Activated naive CD4-positive, alpha-beta T cell treated with anti-CD3 and anti-CD28 coated beads for 36 hours (primary cell): Measurements from ENCODE around the gene STAT3. TPM values are rescaled to one million over a fixed set of nuclear protein-coding genes. Genes with fewer than 3 reads are reported as not detected.

Experiments used
- CTCF ChIA-PET: fragments of 350-600 bp; sonication (Branson Sonifier 250); formaldehyde crosslinking; loops from one replicate; lab custom pipeline; 2021; ENCODE audit warnings: antibody characterized with exemption; lab: Charles Lee
- DNase-seq: peaks from one replicate; pipeline ENCODE4 v3.0.0-alpha.2; 2020
- H3K27ac Mint-ChIP-seq: one replicate; pipeline ENCODE4 v1.8.0; 2021; ENCODE audit warnings: mild to moderate bottlenecking, mixed read lengths
- H3K27me3 Mint-ChIP-seq: one replicate; pipeline ENCODE4 v1.8.0; 2021; ENCODE audit warnings: low read depth, mixed read lengths
- H3K36me3 Mint-ChIP-seq: one replicate; pipeline ENCODE4 v1.8.0; 2021; ENCODE audit warnings: low read depth, mixed read lengths
- H3K4me1 Mint-ChIP-seq: one replicate; pipeline ENCODE4 v1.8.0; 2021; ENCODE audit warnings: low read depth, mixed read lengths
- H3K4me3 Mint-ChIP-seq: one replicate; pipeline ENCODE4 v1.8.0; 2021; ENCODE audit warnings: mild to moderate bottlenecking, moderate library complexity, mixed read lengths
- H3K9me3 Mint-ChIP-seq: one replicate; pipeline ENCODE4 v1.8.0; 2021; ENCODE audit warnings: mixed read lengths
- intact Hi-C: fragments of 100-400 bp; cut with micrococcal nuclease; formaldehyde crosslinking; loops from one replicate; pipeline ENCODE4 v1.15.1; 2023
- total RNA-seq, 2 experiments: library from RNA; stranded (reverse); gene quantifications; one replicate each; pipeline ENCODE4 v1.2.3, GENCODE V29; 2021

The STAT3 gene
- total RNA-seq, 2 experiments from 2014 or later: 404 to 408 TPM

DNA sequence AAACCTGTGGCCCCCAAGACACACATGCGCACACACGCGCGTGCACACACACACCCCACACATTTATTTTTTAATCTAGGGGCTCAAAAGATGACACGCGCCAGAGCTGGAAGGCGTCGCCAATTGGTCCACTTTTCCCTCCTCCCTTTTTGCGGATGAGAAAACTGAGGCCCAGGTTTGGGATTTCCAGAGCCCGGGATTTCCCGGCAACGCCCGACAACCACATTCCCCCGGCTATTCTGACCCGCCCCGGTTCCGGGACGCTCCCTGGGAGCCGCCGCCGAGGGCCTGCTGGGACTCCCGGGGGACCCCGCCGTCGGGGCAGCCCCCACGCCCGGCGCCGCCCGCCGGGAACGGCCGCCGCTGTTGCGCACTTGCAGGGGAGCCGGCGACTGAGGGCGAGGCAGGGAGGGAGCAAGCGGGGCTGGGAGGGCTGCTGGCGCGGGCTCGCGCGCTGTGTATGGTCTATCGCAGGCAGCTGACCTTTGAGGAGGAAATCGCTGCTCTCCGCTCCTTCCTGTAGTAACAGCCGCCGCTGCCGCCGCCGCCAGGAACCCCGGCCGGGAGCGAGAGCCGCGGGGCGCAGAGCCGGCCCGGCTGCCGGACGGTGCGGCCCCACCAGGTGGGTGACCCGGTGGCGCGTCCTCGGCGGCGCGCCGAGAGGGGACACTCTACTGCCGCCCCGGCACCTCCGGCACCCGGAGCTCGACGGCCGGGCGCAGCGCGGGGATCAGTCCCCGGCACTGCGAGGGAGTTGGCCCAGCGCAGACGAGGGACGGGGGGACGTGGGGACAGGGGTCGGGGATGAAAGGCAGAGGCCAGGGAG lies 100.1 kb downstream of the STAT3 start, which contains the start of gene STAT5A:
STAT5A (plus strand) TSS at position 522 of the 826 bp plus-strand sequence. CDS start 914 bp downstream, outside the sequence.
- Mint-ChIP-seq H3K4me3 (peak within 1 kb of the TSS; percentile 86), H3K4me1 (peaks cover 68% of the 10 kb centered on the region), H3K27me3 (no peaks in the 10 kb centered on the region), H3K36me3 (peaks cover 44% of the 10 kb centered on the region), H3K9me3 (no peaks in the 10 kb centered on the region), H3K27ac (peak within 1 kb of the TSS; percentile 95)
- intact Hi-C loops: loop anchor here (1.0 to 5.0 kb wide), 5 partner anchors 11 to 106 kb away; partner anchors contain the start of gene KCNH4
- CTCF ChIA-PET: interaction anchor here (0.9 to 3.4 kb wide), 6 partner anchors 14 to 115 kb away, joined by 3 to 41 read pairs (median 6); no protein-coding TSS in a partner anchor
- DNase-seq: peak; percentile 88

DNA sequence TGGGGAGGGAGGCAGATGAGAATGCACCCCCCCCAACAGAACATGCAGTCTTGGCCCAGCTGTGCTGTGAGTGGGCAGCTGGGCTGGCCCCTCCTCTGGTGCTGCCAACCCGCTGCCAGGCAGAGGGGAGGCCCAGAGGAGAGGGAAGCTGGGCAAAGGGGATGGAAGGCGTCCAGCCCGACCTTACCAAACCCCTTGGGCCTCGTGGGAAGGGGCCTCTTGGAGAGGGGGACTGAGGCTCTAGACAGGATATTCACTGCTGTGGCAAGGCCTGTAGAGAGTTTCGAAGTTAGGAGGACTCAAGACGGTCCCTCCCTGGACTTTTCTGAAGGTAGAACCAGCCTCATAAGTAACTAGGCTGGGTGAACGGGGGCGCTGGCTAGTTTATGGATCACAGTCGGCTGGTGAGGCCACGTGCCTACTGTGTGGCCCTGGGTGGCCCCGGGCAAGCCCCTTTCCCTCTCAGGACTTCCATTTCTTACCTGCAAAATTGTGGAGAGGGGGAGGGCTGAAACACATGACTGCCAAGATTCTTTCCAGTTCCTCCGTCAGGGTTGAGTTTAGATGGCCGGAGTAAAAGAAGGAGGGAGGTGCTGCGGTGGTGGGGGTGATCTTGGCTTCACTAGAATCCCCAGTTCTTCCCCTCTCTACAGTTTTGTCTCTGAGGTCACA lies 100.8 kb downstream of the STAT3 start:
- Mint-ChIP-seq H3K4me1 (peaks cover 73% of the 10 kb centered on the region), H3K36me3 (peaks cover 39% of the 10 kb centered on the region), H3K9me3 (no peaks in the 10 kb centered on the region), H3K27ac (peak overlapping the region; percentile 95), H3K4me3 (peak overlapping the region; percentile 86), H3K27me3 (no peaks in the 10 kb centered on the region)
- intact Hi-C loops: loop anchor here (1.0 to 5.0 kb wide), 4 partner anchors 10 to 105 kb away; partner anchors contain the start of gene KCNH4
- CTCF ChIA-PET: interaction anchor here (0.7 to 3.4 kb wide), 6 partner anchors 10 to 98 kb away, joined by 3 to 41 read pairs (median 8); no protein-coding TSS in a partner anchor
- DNase-seq: peak; percentile 71

GRCh38 chr17:42286411-42287221 lies 101.6 kb downstream of the STAT3 start:
- CTCF ChIA-PET: interaction anchor here (0.6 to 2.1 kb wide), 5 partner anchors 9 to 97 kb away, joined by 3 to 19 read pairs (median 3); no protein-coding TSS in a partner anchor

DNA sequence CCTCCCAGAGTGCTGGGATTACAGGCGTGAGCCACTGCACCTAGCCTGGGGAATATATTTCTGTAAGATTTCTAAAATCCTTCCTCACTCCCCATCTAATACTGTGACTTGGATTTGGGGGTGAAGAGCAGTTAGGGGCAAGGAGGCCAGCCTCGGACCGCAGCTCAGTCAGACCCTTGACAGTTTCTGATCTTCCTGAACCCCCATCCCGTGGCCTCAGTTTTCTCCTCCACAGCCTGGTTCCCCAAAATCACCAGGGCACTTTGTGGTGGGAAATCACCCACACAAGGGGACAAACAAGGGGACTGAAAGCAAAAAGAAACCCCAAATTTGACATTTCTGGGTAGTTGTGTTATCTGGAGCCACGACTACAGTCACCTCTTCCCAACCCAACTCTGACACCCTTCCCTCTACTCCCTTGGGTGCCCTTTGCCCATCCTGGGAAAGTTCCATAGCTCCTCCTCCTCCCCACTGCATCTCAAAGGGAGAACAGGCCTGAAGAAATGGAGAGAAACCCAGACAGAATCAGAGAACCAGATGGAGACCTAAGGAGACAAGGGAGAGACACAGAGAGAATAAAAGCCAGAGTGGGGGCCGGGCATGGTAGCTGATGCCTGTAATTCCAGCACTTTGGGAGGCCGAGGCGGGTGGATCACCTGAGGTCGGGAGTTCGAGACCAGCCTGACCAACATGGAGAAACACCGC lies 102.7 kb downstream of the STAT3 start:
- CTCF ChIA-PET: interaction anchor here (0.6 to 2.1 kb wide), 3 partner anchors 25 to 63 kb away, joined by 3 to 19 read pairs (median 4); no protein-coding TSS in a partner anchor
- Mint-ChIP-seq H3K4me1 (peaks cover 60% of the 10 kb centered on the region), H3K9me3 (no peaks in the 10 kb centered on the region), H3K27me3 (no peaks in the 10 kb centered on the region), H3K36me3 (peaks cover 24% of the 10 kb centered on the region), H3K27ac (peak overlapping the region; percentile 95), H3K4me3 (peak overlapping the region; percentile 31)
- peak; percentile 3 for DNase-seq
- intact Hi-C loops: loop anchor here (5.0 kb wide), 1 partner anchor 103 kb away; the partner anchor contains the start of gene KCNH4

More at GRCh38 chr17:42286411-42287221, 101.6 kb downstream of the STAT3 start:
- peak; percentile 32 for DNase-seq
- intact Hi-C loops: loop anchor here (1.0 to 5.0 kb wide), 4 partner anchors 9 to 104 kb away; partner anchors contain the start of gene KCNH4
- Mint-ChIP-seq H3K9me3 (no peaks in the 10 kb centered on the region), H3K27ac (peak overlapping the region; percentile 95), H3K36me3 (peaks cover 32% of the 10 kb centered on the region), H3K4me1 (peaks cover 71% of the 10 kb centered on the region), H3K4me3 (peak overlapping the region; percentile 86), H3K27me3 (no peaks in the 10 kb centered on the region)

DNA sequence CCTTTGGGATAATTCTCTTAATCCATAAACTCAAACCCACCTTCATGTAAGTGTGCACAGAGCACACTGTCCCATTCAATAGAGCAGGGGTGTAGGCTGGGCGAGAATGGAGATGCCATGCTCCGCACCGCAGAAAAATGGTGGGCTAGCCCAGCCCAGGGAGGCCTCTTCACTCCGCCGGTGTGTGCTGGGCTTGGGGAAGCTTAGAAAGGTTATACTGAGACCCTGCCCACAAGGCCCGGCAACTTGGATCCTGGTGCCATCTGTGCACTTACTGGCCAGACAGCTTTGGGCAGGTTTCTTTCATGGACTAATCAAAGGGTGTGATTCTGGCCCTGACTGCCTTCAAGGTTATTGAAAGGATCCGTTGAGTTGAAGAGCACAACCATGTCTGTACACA lies 103.7 kb downstream of the STAT3 start:
- peak; percentile 3 for DNase-seq
- Mint-ChIP-seq H3K9me3 (no peaks in the 10 kb centered on the region), H3K4me3 (no peak overlapping the region), H3K36me3 (peaks cover 15% of the 10 kb centered on the region), H3K4me1 (peaks cover 51% of the 10 kb centered on the region), H3K27ac (no peak overlapping the region), H3K27me3 (no peaks in the 10 kb centered on the region)
- CTCF ChIA-PET: interaction anchor here (0.6 to 1.1 kb wide), 2 partner anchors 62 to 106 kb away, joined by 3 read pairs; no protein-coding TSS in a partner anchor
- intact Hi-C loops: no loop called here

DNA sequence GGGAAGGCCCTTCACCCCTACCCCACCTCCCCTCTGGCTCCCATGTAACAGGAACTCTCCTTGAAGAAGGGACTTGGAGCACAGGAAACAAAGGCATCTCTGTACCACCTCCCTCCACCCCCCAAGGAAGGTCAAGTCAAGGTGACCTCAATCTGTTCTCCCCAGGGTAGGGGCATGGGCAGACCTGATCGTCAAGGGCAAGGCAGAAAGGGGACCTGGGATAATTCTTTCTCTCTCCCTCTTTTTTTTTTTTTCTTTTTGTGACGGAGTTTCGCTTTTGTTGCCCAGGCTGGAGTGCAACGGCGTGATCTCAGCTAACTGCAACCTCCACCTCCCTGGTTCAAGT lies 104.2 kb downstream of the STAT3 start:
- no peaks in the 10 kb centered on the region for H3K27me3 Mint-ChIP-seq
- CTCF ChIA-PET: interaction anchor here (1.1 kb wide), 1 partner anchor 62 kb away, joined by 3 read pairs; no protein-coding TSS in a partner anchor
- peaks cover 49% of the 10 kb centered on the region for H3K4me1 Mint-ChIP-seq
- H3K36me3 Mint-ChIP-seq: peaks cover 9% of the 10 kb centered on the region
- H3K9me3 Mint-ChIP-seq: no peaks in the 10 kb centered on the region
- H3K4me3 Mint-ChIP-seq: no peak overlapping the region
- intact Hi-C loops: no loop called here
- H3K27ac Mint-ChIP-seq: no peak overlapping the region
- no peak for DNase-seq

DNA sequence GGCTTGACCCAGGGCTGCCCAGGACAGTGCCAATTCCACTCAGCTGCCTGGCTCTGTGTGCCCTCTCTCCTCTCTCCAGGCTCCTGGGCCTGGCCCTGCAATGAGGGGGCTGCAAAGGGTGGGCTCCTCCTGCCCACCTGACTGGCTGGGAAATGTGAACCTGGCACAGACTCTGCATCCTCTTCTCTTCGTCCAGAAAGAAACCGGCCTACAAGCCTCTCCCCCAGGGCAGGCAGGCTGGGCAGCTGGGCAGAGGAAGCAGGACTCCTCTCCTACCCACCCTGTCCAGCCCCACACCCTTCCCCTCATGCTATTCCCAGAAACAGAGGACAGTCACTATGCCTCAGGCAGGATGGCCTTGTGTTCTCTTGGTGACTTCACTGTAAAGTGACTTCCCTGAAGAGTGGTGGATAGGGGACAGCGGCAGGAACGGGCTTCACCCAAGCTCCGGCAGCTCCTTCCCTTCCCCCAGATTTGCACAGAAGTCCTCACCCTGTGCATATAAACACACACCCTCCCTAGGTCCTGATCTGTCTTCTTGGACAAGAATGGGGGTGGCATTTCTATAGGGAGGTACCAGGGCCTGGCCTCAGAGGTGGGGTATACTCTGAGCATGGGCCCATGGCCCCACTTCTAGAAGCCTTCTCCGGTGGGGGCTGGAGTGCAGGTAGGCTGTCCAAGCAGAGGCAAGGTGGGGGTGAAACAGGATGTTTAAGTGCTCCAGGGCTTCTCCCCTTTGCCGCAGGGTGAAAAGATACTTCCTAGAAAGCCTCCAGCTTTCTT lies 104.8 kb downstream of the STAT3 start:
- H3K36me3 Mint-ChIP-seq: peaks cover 7% of the 10 kb centered on the region
- peak; percentile 3 for DNase-seq
- peak overlapping the region; percentile 42 for H3K27ac Mint-ChIP-seq
- H3K27me3 Mint-ChIP-seq: no peaks in the 10 kb centered on the region
- CTCF ChIA-PET: no interaction called here
- H3K9me3 Mint-ChIP-seq: no peaks in the 10 kb centered on the region
- intact Hi-C loops: no loop called here
- H3K4me3 Mint-ChIP-seq: no peak overlapping the region
- H3K4me1 Mint-ChIP-seq: peaks cover 49% of the 10 kb centered on the region

- Mint-ChIP-seq H3K4me3 (no peak overlapping the region), H3K9me3 (no peaks in the 10 kb centered on the region), H3K27me3 (no peaks in the 10 kb centered on the region), H3K36me3 (peaks cover 8% of the 10 kb centered on the region), H3K4me1 (peaks cover 52% of the 10 kb centered on the region), H3K27ac (peak overlapping the region; percentile 42)
- peak; percentile 2 for DNase-seq
- CTCF ChIA-PET: no interaction called here
- intact Hi-C loops: no loop called here
Observed at GRCh38 chr17:42282478-42283080, 105.7 kb downstream of the STAT3 start.

DNA sequence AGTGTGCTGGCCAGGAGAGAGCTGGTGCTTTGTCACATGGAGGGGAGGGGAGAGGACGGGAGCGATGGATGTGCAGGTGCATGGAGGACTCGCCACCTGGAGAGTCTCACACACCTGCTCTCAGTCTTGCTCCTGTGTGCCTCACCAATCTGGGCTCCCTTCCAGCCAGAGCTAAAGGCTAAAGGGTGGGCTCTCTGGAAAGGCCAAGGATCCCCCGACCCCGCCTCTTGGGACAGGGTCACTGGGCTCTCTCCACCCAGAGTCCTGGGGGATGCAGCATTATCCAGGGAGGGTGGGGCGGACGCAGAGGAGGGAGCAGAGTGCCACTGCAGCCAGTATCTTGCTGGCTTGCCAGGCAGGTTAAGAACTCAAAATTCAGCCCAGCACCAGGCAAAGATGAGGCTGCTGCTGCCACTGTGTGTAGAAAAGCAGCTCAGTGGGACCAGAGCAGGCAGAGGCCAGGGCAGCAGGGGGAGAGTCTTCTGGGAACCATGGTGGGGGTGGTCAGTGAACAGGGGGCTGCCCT lies 106.6 kb downstream of the STAT3 start:
- intact Hi-C loops: no loop called here
- peak overlapping the region; percentile 4 for H3K27ac Mint-ChIP-seq
- CTCF ChIA-PET: no interaction called here
- peaks cover 52% of the 10 kb centered on the region for H3K4me1 Mint-ChIP-seq
- H3K9me3 Mint-ChIP-seq: no peaks in the 10 kb centered on the region
- peaks cover 10% of the 10 kb centered on the region for H3K36me3 Mint-ChIP-seq
- peak; percentile 3 for DNase-seq
- no peak overlapping the region for H3K4me3 Mint-ChIP-seq
- no peaks in the 10 kb centered on the region for H3K27me3 Mint-ChIP-seq
